Measurements from ENCODE around the gene ZBTB47. TPM values are rescaled to one million over a fixed set of nuclear protein-coding genes. Genes with fewer than 3 reads are reported as not detected.

Gene ZBTB47
- total and polyA plus RNA-seq, 10 of the 15 experiments (the other 5 are each of a cell fraction or from before 2014, with no cell fraction given), result 0.04 to 3.4 (median 1.0) TPM; not detected in 1

DNA sequence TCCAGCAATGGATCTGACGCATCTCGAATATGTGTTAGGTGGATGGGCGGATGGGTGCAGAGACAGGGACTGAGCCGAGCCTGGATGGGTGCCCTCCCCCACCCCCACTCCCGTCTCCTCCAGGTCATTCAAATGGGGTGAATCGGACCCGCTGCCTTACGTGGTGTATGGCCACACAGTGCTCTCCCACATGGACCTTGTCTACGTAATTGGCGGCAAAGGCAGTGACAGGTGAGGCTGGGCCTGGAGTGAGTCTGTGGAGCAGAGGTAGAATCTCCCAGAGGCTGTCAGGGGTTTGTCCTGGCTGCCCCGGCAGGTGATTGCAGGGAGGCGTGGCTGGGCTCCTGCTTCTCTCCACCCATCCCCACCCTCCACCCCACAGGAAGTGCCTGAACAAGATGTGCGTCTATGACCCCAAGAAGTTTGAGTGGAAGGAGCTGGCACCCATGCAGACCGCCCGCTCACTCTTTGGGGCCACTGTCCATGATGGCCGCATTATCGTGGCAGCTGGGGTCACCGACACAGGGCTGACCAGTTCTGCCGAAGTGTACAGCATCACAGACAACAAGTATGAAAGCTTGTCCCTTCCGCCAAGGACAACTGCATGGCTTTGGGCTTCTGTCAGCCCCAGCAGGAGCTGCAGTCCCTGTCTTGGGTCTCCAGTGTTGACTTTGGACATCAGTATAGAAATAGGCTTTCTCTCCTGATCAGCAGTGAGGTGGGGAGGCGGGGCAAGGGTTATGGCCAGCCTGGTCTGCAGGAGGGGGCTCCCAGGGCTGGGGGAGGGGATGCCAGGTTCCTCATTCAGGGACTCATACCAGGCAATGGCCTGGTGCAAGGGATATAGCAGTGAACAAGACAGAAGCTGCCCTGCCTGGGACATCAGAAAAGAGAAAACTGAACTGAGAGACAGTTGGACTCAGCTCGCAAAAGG lies 35.3 kb downstream of the ZBTB47 start:
- H3K4me2 ChIP-seq (ENCODE audit: control insufficient read depth, insufficient read depth), result no peak overlapping the region
- RAD21 ChIA-PET (ENCODE audit: unreplicated experiment), result no interaction called here
- intact Hi-C loops (cut with micrococcal nuclease; ENCODE audit: unreplicated experiment) (no loop called here), in situ Hi-C loops (cut with MboI) (no loop called here)
- ATAC-seq (no peak), FAIRE-seq (no peak), DNase-seq (ENCODE audit: low read depth, low spot score) (no peak)
- H3K27ac ChIP-seq (ENCODE audit: control insufficient read depth, insufficient read depth), result no peak overlapping the region
- no peaks in the 10 kb centered on the region for H3K9me3 ChIP-seq (replicated peaks; ENCODE audit: control insufficient read depth, insufficient read depth, low read length)
- POLR2A ChIA-PET, result interaction anchor here (0.8 kb wide), 1 partner anchor 151 kb away, joined by 6 read pairs; no protein-coding TSS in a partner anchor
- no peak overlapping the region for H3K9ac ChIP-seq (ENCODE audit: control insufficient read depth, insufficient read depth, low read length)
- no peak overlapping the region for H3K4me3 ChIP-seq
- BruUV-seq (replicated peaks), result no TSS peak
- no peak overlapping the region for H2AFZ ChIP-seq (ENCODE audit: control insufficient read depth, low read depth, low read length)
- SMC1A ChIA-PET (ENCODE audit: uncharacterized antibody, unreplicated experiment), result no interaction called here
- H3K27me3 ChIP-seq (replicated peaks in 1 of 2; ENCODE audit: control insufficient read depth in 2 of 2, insufficient read depth in 2 of 2, low read length in 1 of 2), result no peaks in the 10 kb centered on the region
- H3K4me1 ChIP-seq (ENCODE audit: control insufficient read depth, insufficient read depth, low read length), result no peaks in the 10 kb centered on the region
- CTCF ChIA-PET, result no interaction called here
- WGBS (ENCODE audit: insufficient coverage, insufficient replicate concordance, low lambda C conversion rate, missing lambda C conversion rate), result 65% methylated on average over 22 of the region's 22 CpGs
- H3K79me2 ChIP-seq (ENCODE audit: control insufficient read depth, insufficient read depth, low read length), result no peaks in the 10 kb centered on the region
- no peaks in the 10 kb centered on the region for H4K20me1 ChIP-seq (ENCODE audit: control insufficient read depth, insufficient read depth)
- H3K36me3 ChIP-seq (ENCODE audit: control insufficient read depth in 2 of 2, insufficient read depth in 2 of 2, low read length in 1 of 2), result no peaks in the 10 kb centered on the region
- TF ChIP-seq EED (IDR thresholded peaks at IDR 0.05; ENCODE audit: low read depth), result no peak
- TF ChIP-seq JUNB (IDR thresholded peaks at IDR 0.05), result no peak
- TF ChIP-seq, protein P1, sequence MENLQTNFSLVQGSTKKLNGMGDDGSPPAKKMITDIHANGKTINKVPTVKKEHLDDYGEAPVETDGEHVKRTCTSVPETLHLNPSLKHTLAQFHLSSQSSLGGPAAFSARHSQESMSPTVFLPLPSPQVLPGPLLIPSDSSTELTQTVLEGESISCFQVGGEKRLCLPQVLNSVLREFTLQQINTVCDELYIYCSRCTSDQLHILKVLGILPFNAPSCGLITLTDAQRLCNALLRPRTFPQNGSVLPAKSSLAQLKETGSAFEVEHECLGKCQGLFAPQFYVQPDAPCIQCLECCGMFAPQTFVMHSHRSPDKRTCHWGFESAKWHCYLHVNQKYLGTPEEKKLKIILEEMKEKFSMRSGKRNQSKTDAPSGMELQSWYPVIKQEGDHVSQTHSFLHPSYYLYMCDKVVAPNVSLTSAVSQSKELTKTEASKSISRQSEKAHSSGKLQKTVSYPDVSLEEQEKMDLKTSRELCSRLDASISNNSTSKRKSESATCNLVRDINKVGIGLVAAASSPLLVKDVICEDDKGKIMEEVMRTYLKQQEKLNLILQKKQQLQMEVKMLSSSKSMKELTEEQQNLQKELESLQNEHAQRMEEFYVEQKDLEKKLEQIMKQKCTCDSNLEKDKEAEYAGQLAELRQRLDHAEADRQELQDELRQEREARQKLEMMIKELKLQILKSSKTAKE (IDR thresholded peaks at IDR 0.05; ENCODE audit: low read depth, poor library complexity, severe bottlenecking), result no peak
- no peak for TF ChIP-seq SMC3 (IDR thresholded peaks at IDR 0.05; ENCODE audit: borderline replicate concordance, low read length)
- no peak for TF ChIP-seq TARDBP (IDR thresholded peaks at IDR 0.05; ENCODE audit: borderline replicate concordance)
- TF ChIP-seq IKZF2 (IDR thresholded peaks at IDR 0.05), result no peak
- no peak for TF ChIP-seq FOS (IDR thresholded peaks at IDR 0.05; ENCODE audit: borderline replicate concordance, extremely low read depth, insufficient read length)
- TF ChIP-seq, protein P2, sequence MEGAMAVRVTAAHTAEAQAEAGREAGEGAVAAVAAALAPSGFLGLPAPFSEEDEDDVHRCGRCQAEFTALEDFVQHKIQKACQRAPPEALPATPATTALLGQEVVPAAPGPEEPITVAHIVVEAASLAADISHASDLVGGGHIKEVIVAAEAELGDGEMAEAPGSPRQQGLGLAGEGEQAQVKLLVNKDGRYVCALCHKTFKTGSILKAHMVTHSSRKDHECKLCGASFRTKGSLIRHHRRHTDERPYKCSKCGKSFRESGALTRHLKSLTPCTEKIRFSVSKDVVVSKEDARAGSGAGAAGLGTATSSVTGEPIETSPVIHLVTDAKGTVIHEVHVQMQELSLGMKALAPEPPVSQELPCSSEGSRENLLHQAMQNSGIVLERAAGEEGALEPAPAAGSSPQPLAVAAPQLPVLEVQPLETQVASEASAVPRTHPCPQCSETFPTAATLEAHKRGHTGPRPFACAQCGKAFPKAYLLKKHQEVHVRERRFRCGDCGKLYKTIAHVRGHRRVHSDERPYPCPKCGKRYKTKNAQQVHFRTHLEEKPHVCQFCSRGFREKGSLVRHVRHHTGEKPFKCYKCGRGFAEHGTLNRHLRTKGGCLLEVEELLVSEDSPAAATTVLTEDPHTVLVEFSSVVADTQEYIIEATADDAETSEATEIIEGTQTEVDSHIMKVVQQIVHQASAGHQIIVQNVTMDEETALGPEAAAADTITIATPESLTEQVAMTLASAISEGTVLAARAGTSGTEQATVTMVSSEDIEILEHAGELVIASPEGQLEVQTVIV (IDR thresholded peaks at IDR 0.05; ENCODE audit: borderline replicate concordance, partially characterized antibody), result no peak
- TF ChIP-seq, protein P3, sequence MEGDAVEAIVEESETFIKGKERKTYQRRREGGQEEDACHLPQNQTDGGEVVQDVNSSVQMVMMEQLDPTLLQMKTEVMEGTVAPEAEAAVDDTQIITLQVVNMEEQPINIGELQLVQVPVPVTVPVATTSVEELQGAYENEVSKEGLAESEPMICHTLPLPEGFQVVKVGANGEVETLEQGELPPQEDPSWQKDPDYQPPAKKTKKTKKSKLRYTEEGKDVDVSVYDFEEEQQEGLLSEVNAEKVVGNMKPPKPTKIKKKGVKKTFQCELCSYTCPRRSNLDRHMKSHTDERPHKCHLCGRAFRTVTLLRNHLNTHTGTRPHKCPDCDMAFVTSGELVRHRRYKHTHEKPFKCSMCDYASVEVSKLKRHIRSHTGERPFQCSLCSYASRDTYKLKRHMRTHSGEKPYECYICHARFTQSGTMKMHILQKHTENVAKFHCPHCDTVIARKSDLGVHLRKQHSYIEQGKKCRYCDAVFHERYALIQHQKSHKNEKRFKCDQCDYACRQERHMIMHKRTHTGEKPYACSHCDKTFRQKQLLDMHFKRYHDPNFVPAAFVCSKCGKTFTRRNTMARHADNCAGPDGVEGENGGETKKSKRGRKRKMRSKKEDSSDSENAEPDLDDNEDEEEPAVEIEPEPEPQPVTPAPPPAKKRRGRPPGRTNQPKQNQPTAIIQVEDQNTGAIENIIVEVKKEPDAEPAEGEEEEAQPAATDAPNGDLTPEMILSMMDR (IDR thresholded peaks at IDR 0.05 in 2 of 3, conservative IDR thresholded peaks at IDR 0.05 in 1 of 3; ENCODE audit: control insufficient read depth in 2 of 3, extremely low read depth in 1 of 3, insufficient read depth in 1 of 3, low read depth in 3 of 3, low read length in 3 of 3), result no peak
- TF ChIP-seq BRCA1 (IDR thresholded peaks at IDR 0.05; ENCODE audit: low read depth, low read length), result no peak
- TF ChIP-seq ZBED1 (IDR thresholded peaks at IDR 0.05; ENCODE audit: borderline replicate concordance), result no peak
- TF ChIP-seq POU2F2 (IDR thresholded peaks at IDR 0.05; ENCODE audit: borderline replicate concordance, low read depth, low read length), result no peak
- no peak for TF ChIP-seq BCL11A (IDR thresholded peaks at IDR 0.05; ENCODE audit: low read depth, low read length)
- TF ChIP-seq, protein P4, sequence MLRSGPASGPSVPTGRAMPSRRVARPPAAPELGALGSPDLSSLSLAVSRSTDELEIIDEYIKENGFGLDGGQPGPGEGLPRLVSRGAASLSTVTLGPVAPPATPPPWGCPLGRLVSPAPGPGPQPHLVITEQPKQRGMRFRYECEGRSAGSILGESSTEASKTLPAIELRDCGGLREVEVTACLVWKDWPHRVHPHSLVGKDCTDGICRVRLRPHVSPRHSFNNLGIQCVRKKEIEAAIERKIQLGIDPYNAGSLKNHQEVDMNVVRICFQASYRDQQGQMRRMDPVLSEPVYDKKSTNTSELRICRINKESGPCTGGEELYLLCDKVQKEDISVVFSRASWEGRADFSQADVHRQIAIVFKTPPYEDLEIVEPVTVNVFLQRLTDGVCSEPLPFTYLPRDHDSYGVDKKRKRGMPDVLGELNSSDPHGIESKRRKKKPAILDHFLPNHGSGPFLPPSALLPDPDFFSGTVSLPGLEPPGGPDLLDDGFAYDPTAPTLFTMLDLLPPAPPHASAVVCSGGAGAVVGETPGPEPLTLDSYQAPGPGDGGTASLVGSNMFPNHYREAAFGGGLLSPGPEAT (IDR thresholded peaks at IDR 0.05; ENCODE audit: low read depth), result no peak
- no peak for TF ChIP-seq KDM1A (IDR thresholded peaks at IDR 0.05; ENCODE audit: borderline replicate concordance)
- no peak for TF ChIP-seq HDAC6 (IDR thresholded peaks at IDR 0.05; ENCODE audit: unreplicated experiment)

Data from GM12878 (cell line).